Kidney tubule cell (primary cell): Measurements from ENCODE around the gene VASN.
"Not testable (repeated sequence)": the region's sequence is repeated elsewhere in the genome, so short reads cannot be mapped to it uniquely, and the experiment has no call there.

ENCODE experiments used
- DNase-seq: peaks from one replicate; pipeline ENCODE4 v3.0.0-alpha.2; 2018; ENCODE audit warnings: low spot score

Gene VASN

GRCh38 chr16:4337540-4338088 lies 34.0 kb upstream of the VASN start:
- no peak for DNase-seq

- no peak for DNase-seq
Measured at GRCh38 chr16:4338125-4338582, 33.5 kb upstream of the VASN start.

- no peak for DNase-seq
Measured at GRCh38 chr16:4338712-4339299, 32.8 kb upstream of the VASN start.

- no peak for DNase-seq
Measured at GRCh38 chr16:4339455-4339854, 32.2 kb upstream of the VASN start.

GRCh38 chr16:4339909-4340308 lies 31.7 kb upstream of the VASN start:
- DNase-seq = peak; percentile 39

- DNase-seq = no peak
Measured at GRCh38 chr16:4340443-4340842, 31.2 kb upstream of the VASN start.

GRCh38 chr16:4341250-4341649 lies 30.4 kb upstream of the VASN start:
- no peak for DNase-seq

GRCh38 chr16:4342866-4343744 lies 28.5 kb upstream of the VASN start:
- no peak for DNase-seq

GRCh38 chr16:4344300-4344982 lies 27.2 kb upstream of the VASN start:
- not testable (repeated sequence) for DNase-seq

- DNase-seq = no peak
Measured at GRCh38 chr16:4344983-4345835, 26.4 kb upstream of the VASN start.

GRCh38 chr16:4345836-4346781 lies 25.5 kb upstream of the VASN start:
- DNase-seq = no peak

- DNase-seq = no peak
Measured at GRCh38 chr16:4347010-4347409, 24.6 kb upstream of the VASN start.

- DNase-seq = no peak
Measured at GRCh38 chr16:4347765-4348509, 23.7 kb upstream of the VASN start.

- no peak for DNase-seq
Measured at GRCh38 chr16:4349332-4349731, 22.3 kb upstream of the VASN start.

GRCh38 chr16:4350365-4350786 lies 21.3 kb upstream of the VASN start:
- no peak for DNase-seq

- DNase-seq = peak; percentile 95
Measured at GRCh38 chr16:4350787-4351659, 20.6 kb upstream of the VASN start, which contains the start of gene PAM16. PAM16 (minus strand) TSS chr16:4351321; CDS start chr16:4351234, 87 bp downstream.

GRCh38 chr16:4351880-4352279 lies 19.8 kb upstream of the VASN start:
- peak; percentile 44 for DNase-seq

- DNase-seq = no peak
Measured at GRCh38 chr16:4352843-4353242, 18.8 kb upstream of the VASN start.

- DNase-seq = no peak
Measured at GRCh38 chr16:4353675-4354074, 18.0 kb upstream of the VASN start.
